Liver (tissue), 9 donors: ENCODE results near the gene GJC3. TPM values are rescaled to one million over a fixed set of nuclear protein-coding genes. Genes with fewer than 3 reads are reported as not detected.
"Not testable (repeated sequence)": the region's sequence is repeated elsewhere in the genome, so short reads cannot be mapped to it uniquely, and the experiment has no call there.

Experiments used
- DNase-seq: peaks from one replicate; pipeline ENCODE4 v3.0.0-alpha.2; 2017; ENCODE audit warnings: low spot score
- H3K27ac ChIP-seq, 2 donors: one replicate each; pipeline ENCODE4 v1.7.0; 2013; ENCODE audit warnings: inconsistent platforms in 2 of 2, low read length in 2 of 2, control low read depth in 1 of 2, low read depth in 1 of 2, mild to moderate bottlenecking in 1 of 2
- H3K27me3 ChIP-seq, 4 donors: one replicate each; pipeline versions ENCODE4 v1.6.1 to v1.7.0; 2013; ENCODE audit warnings: low read length in 3 of 4, inconsistent platforms in 1 of 4, mild to moderate bottlenecking in 1 of 4, moderate library complexity in 1 of 4; ENCODE audit not compliant: control insufficient read depth in 4 of 4, insufficient read depth in 4 of 4
- H3K36me3 ChIP-seq, 4 donors: one replicate each; pipeline versions ENCODE4 v1.6.1 to v1.7.0; 2013; ENCODE audit warnings: low read length in 3 of 4, mild to moderate bottlenecking in 3 of 4, low read depth in 1 of 4, moderate library complexity in 1 of 4; ENCODE audit not compliant: control insufficient read depth in 4 of 4, insufficient read depth in 3 of 4
- H3K4me1 ChIP-seq, 4 donors: one replicate each; pipeline versions ENCODE4 v1.6.1 to v1.7.0; 2013; ENCODE audit warnings: low read length in 3 of 4, mild to moderate bottlenecking in 3 of 4, moderate library complexity in 1 of 4; ENCODE audit not compliant: control insufficient read depth in 4 of 4, insufficient read depth in 4 of 4
- H3K4me3 ChIP-seq, 3 donors: one replicate each; pipeline versions ENCODE4 v1.6.1 to v1.7.0; 2013; ENCODE audit warnings: low read length in 3 of 3, control low read depth in 1 of 3, low read depth in 1 of 3, mild to moderate bottlenecking in 1 of 3
- H3K9ac ChIP-seq, 2 donors: one replicate each; pipeline ENCODE4 v1.7.0; 2013; ENCODE audit warnings: low read length in 2 of 2, mild to moderate bottlenecking in 2 of 2, moderate library complexity in 2 of 2, control low read depth in 1 of 2, low read depth in 1 of 2
- H3K9me3 ChIP-seq, 4 donors: one replicate each; pipeline versions ENCODE4 v1.6.1 to v1.7.0; 2013; ENCODE audit warnings: low read length in 3 of 4; ENCODE audit not compliant: control insufficient read depth in 4 of 4
- EGR1 ChIP-seq, 2 donors: IDR thresholded peaks; 2 replicates each; pipeline ENCODE4 v1.6.1; 2016 to 2018; ENCODE audit warnings: antibody characterized with exemption in 2 of 2, low read depth in 2 of 2
- FOXA2 ChIP-seq: IDR thresholded peaks from 2 replicates; pipeline ENCODE4 v1.6.1; 2016; ENCODE audit warnings: antibody characterized with exemption
- HNF4A ChIP-seq, 2 donors: conservative IDR thresholded peaks; 2 replicates each; pipeline ENCODE4 v1.6.1; 2016; ENCODE audit warnings: antibody characterized with exemption in 2 of 2, mild to moderate bottlenecking in 2 of 2
- RXRA ChIP-seq, 2 donors: IDR thresholded peaks; 2 replicates each; pipeline ENCODE4 v1.6.1; 2017 to 2018; ENCODE audit warnings: antibody characterized with exemption in 2 of 2, mild to moderate bottlenecking in 1 of 2
- TAF1 ChIP-seq: conservative IDR thresholded peaks from 2 replicates; pipeline ENCODE4 v1.6.1; 2016; ENCODE audit warnings: antibody characterized with exemption, mild to moderate bottlenecking
- YY1 ChIP-seq: IDR thresholded peaks from 2 replicates; pipeline ENCODE4 v1.6.1; 2016; ENCODE audit warnings: antibody characterized with exemption, mild to moderate bottlenecking
- WGBS: extraction: QIAGEN DNeasy Blood & Tissue Kit; methylation state at CpG from one replicate; pipeline ENCODE4 v1.1.7; 2013; 5-methylcytosine and 5-hydroxymethylcytosine counted together
- polyA plus RNA-seq, 2 donors: library from polyadenylated mRNA; stranded (reverse) in 1 of 2; unstranded in 1 of 2; fragments of 200-250 nt in 1 of 2; fragments of >200 nt in 1 of 2; fragmentation: Nextera tagmentation in 1 of 2; extraction: Ambion mirVana in 1 of 2; gene quantifications; one replicate each; pipeline versions ENCODE4 v1.2.1 to v1.2.3, GENCODE V29; 2013 to 2015
- total RNA-seq, 2 donors: library from RNA; depleted of rRNA; stranded (reverse); fragments of >200 nt; gene quantifications; one replicate each; pipeline ENCODE4 v1.2.3, GENCODE V29; 2014
- TF ChIP-seq, protein P1 (sequence below): IDR thresholded peaks from 2 replicates; pipeline ENCODE4 v1.6.1; 2016; ENCODE audit warnings: antibody characterized with exemption
- donor health status: healthy.
- donor health status: healthy.
- donor health status: healthy.
- donor health status: healthy.
- donor health status: healthy.

GJC3 gene
- total and polyA plus RNA-seq, 4 donors, result 0.08 to 1.3 (median 0.14) TPM

DNA sequence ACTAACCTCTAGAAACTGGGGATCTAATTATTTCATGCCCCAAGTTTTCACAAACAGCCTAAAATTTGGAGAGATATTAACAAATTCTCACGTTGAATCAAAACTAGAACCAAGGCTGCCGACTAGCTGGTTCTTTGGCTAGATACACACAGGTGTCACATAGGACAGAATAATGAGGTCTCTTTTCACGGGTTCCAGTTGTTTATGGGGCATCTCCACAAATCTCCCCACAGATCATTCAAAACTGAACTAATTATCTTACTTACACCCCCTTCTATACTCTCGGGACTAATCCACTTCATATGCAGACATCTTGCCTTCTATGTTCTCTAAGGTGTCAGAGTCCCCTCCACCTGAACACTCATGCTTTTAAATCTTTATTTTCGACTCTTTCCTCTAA lies 36.1 kb downstream of the GJC3 start:
- Histone ChIP-seq H3K9ac (no peak overlapping the region), H3K9me3 (no peaks in the 10 kb centered on the region), H3K36me3 (peaks cover 0 to 16% (median 3%) of the 10 kb centered on the region in 4 donors), H3K27me3 (no peaks in the 10 kb centered on the region), H3K27ac (no peak overlapping the region), H3K4me1 (no peaks in the 10 kb centered on the region), H3K4me3 (no peak overlapping the region)
- TF ChIP-seq, protein P1, sequence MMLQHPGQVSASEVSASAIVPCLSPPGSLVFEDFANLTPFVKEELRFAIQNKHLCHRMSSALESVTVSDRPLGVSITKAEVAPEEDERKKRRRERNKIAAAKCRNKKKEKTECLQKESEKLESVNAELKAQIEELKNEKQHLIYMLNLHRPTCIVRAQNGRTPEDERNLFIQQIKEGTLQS, result no peak
- no peak for TF ChIP-seq YY1
- TF ChIP-seq FOXA2, result no peak
- no peak for TF ChIP-seq HNF4A (conservative IDR thresholded peaks at IDR 0.05)
- WGBS, result 76% methylated on average over 5 of the region's 5 CpGs
- no peak for DNase-seq

DNA sequence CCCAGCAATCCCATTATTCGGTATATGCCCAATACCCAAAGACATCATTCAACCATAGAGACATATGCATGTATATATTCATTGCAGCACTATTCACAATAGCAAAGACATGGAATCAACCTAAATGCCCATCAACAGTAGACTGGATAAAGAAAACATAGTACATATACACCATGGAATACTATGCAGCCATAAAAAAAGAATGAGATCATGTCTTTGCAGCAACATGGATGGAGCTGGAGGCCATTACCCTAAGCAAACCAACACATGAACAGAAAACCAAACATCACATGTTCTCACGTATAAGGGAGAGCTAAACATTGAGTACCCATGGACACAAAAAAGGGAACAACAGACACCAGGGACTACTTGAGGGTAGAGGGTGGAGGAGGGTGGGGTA lies 39.1 kb downstream of the GJC3 start:
- peaks cover 0 to 16% (median 3%) of the 10 kb centered on the region in 4 donors for H3K36me3 ChIP-seq
- not testable (repeated sequence) for H3K4me1 ChIP-seq, H3K27me3 ChIP-seq, H3K9ac ChIP-seq, H3K4me3 ChIP-seq, H3K9me3 ChIP-seq, H3K27ac ChIP-seq, DNase-seq
- WGBS, result 95% methylated on average over 2 of the region's 2 CpGs

DNA sequence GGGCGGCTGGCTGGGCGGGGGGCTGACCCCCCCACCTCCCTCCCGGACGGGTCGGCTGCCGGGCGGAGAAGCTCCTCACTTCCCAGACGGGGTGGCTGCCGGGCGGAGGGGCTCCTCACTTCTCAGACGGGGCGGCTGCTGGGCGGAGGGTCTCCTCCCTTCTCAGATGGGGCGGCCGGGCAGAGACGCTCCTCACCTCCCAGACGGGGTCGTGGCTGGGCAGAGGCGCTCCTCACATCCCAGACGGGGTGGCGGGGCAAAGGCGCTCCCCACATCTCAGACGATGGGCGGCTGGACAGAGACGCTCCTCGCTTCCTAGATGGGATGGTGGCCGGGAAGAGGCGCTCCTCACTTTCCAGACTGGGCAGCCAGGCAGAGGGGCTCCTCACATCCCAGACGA lies 41.1 kb downstream of the GJC3 start:
- H3K9me3 ChIP-seq, H3K4me3 ChIP-seq, DNase-seq, H3K27me3 ChIP-seq, H3K4me1 ChIP-seq, H3K9ac ChIP-seq, H3K27ac ChIP-seq: not testable (repeated sequence)
- WGBS, result 83% methylated on average over 28 of the region's 29 CpGs
- H3K36me3 ChIP-seq, result peaks cover 0 to 16% (median 3%) of the 10 kb centered on the region in 4 donors

DNA sequence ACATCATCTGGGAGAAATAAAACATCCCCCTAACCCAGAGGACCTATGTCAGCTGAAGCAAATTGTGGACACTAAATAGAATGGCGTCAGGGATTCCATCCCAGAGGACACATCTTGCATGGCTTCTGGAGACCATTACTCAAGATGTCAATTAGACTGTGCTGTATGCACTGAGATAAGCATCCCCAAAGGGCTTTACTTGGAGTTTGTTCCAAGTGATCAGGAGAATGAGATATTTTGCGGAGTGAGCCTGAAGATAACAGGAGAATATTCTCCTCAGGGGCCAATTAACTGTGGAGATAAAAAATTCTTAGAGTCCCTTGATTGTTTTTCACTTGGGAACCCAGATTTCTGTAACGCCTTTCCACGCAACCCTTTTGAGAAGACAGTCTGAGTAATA lies 48.0 kb downstream of the GJC3 start:
- TF ChIP-seq EGR1 (IDR thresholded peaks at IDR 0.05; ENCODE audit: low read depth in 2 of 2), result no peak
- TF ChIP-seq RXRA (IDR thresholded peaks at IDR 0.05), result no peak
- no peak overlapping the region for H3K27ac ChIP-seq

DNA sequence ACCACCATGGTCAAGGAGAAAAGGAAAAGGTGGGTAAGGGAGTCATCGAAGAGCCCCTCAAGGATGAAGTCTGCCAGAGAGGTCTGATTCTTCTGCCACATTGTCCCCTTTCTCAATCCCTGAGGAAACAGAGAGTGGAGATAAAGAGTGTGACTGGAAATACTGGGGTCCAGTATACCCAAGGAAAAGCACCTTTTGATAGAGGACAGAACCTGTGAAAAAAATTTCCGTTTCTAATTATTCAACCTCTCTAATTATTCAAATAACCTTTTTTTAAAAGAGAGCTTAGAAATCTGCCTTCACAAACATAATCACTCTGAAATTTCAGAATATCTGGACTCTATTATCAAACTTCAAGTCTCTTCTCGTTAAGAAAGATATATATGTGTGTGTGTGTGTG lies 52.5 kb downstream of the GJC3 start, which contains the start of gene OR2AE1:
Gene OR2AE1, minus strand, starts transcription at position 101 of the 400 bp plus-strand sequence. Its CDS starts 0 bp downstream, at position 101.
- H3K27ac ChIP-seq, result no peak within 1 kb of the TSS
- H3K4me3 ChIP-seq, result no peak within 1 kb of the TSS
- TF ChIP-seq TAF1, result no peak
- no peaks in the 10 kb centered on the region for H3K4me1 ChIP-seq
- 88% methylated on average over 3 of the region's 3 CpGs for WGBS
- DNase-seq, result no peak
- no peaks in the 10 kb centered on the region for H3K27me3 ChIP-seq
- no peaks in the 10 kb centered on the region for H3K9me3 ChIP-seq
- no peaks in the 10 kb centered on the region for H3K36me3 ChIP-seq
- no peak within 1 kb of the TSS for H3K9ac ChIP-seq

More for the DNA sequence above, 48.0 kb downstream of the GJC3 start:
- no peak for DNase-seq
- H3K9me3 ChIP-seq, result no peaks in the 10 kb centered on the region
- no peaks in the 10 kb centered on the region for H3K36me3 ChIP-seq
- H3K27me3 ChIP-seq, result no peaks in the 10 kb centered on the region
- no peak overlapping the region for H3K4me3 ChIP-seq
- no peak overlapping the region for H3K9ac ChIP-seq
- WGBS, result 93% methylated on average over 4 of the region's 4 CpGs
- H3K4me1 ChIP-seq, result no peaks in the 10 kb centered on the region
